Esophagus muscularis mucosa (tissue), 3 donors: Measurements from ENCODE around the gene RTRAF.

Source experiments
- POLR2A ChIP-seq: fragments of 450-650 bp; IDR thresholded peaks from one replicate; pipeline ENCODE4 v1.6.1; 2017; ENCODE audit warnings: antibody characterized with exemption, moderate library complexity, mild to moderate bottlenecking, low read depth
- POLR2AphosphoS5 ChIP-seq, 2 donors: sonication (generic); formaldehyde crosslinking; IDR thresholded peaks; one replicate each; pipeline ENCODE4 v1.6.1; 2017; ENCODE audit warnings: antibody characterized with exemption in 2 of 2
- TF ChIP-seq, protein P1 (sequence below), 3 experiments: fragments of 200-600 bp in 2 of 3; fragments of 450-650 bp in 1 of 3; sonication (generic) in 2 of 3; IDR thresholded peaks; one replicate each; pipeline ENCODE4 v1.5.1; 2017 to 2019; ENCODE audit warnings: antibody characterized with exemption in 3 of 3, mild to moderate bottlenecking in 2 of 3, moderate library complexity in 1 of 3

DNA sequence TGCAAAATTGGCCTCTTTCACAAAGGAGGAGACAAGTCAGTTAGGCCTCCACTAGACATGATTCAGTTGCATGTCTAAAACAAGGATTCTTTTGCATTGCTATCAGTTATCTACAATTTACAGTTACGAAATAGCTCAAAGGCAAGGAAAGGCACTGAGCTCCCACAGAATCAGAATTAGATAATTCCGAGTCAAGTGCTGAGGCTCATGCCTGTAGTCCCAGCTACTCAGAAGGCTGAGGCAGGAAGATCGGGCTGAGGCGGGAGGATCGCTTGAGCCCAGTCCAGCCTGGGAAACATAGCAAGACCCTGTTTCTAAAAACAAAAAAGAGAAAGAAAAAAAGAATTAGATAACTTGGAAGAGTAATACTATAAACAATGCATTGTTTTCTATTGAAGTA lies 12.3 kb upstream of the RTRAF start:
- TF ChIP-seq, protein P1, sequence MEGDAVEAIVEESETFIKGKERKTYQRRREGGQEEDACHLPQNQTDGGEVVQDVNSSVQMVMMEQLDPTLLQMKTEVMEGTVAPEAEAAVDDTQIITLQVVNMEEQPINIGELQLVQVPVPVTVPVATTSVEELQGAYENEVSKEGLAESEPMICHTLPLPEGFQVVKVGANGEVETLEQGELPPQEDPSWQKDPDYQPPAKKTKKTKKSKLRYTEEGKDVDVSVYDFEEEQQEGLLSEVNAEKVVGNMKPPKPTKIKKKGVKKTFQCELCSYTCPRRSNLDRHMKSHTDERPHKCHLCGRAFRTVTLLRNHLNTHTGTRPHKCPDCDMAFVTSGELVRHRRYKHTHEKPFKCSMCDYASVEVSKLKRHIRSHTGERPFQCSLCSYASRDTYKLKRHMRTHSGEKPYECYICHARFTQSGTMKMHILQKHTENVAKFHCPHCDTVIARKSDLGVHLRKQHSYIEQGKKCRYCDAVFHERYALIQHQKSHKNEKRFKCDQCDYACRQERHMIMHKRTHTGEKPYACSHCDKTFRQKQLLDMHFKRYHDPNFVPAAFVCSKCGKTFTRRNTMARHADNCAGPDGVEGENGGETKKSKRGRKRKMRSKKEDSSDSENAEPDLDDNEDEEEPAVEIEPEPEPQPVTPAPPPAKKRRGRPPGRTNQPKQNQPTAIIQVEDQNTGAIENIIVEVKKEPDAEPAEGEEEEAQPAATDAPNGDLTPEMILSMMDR (IDR thresholded peaks at IDR 0.05): no peak
- no peak for TF ChIP-seq POLR2A
- no peak for TF ChIP-seq POLR2AphosphoS5 (IDR thresholded peaks at IDR 0.05)
